Skeletal muscle tissue (tissue), 4 donors: ENCODE results near the gene STYXL2. TPM values are rescaled to one million over a fixed set of nuclear protein-coding genes. Genes with fewer than 3 reads are reported as not detected.

ENCODE experiments used
- H3K27ac ChIP-seq: one replicate; pipeline ENCODE4 v1.7.0; 2013; ENCODE audit warnings: mild to moderate bottlenecking, low read depth, low read length, inconsistent platforms
- H3K27me3 ChIP-seq, 3 donors: one replicate each; pipeline ENCODE4 v1.7.0; 2013; ENCODE audit warnings: low read length in 3 of 3; ENCODE audit not compliant: control insufficient read depth in 3 of 3, insufficient read depth in 3 of 3
- H3K36me3 ChIP-seq, 3 donors: one replicate each; pipeline ENCODE4 v1.7.0; 2013; ENCODE audit warnings: low read length in 3 of 3; ENCODE audit not compliant: control insufficient read depth in 3 of 3, insufficient read depth in 3 of 3
- H3K4me1 ChIP-seq, 3 donors: one replicate each; pipeline ENCODE4 v1.7.0; 2013; ENCODE audit warnings: low read length in 3 of 3, mild to moderate bottlenecking in 3 of 3; ENCODE audit not compliant: control insufficient read depth in 3 of 3, insufficient read depth in 3 of 3
- H3K4me3 ChIP-seq, 3 donors: one replicate each; pipeline ENCODE4 v1.7.0; 2013; ENCODE audit warnings: low read length in 3 of 3
- H3K9ac ChIP-seq, 3 donors: one replicate each; pipeline ENCODE4 v1.7.0; 2013; ENCODE audit warnings: low read length in 3 of 3, mild to moderate bottlenecking in 3 of 3, moderate library complexity in 2 of 3, low read depth in 1 of 3
- H3K9me3 ChIP-seq, 3 donors: one replicate each; pipeline ENCODE4 v1.7.0; 2013; ENCODE audit warnings: low read length in 3 of 3; ENCODE audit not compliant: control insufficient read depth in 3 of 3
- total RNA-seq: library from RNA; depleted of rRNA; stranded (reverse); fragments of >200 nt; gene quantifications from one replicate; pipeline ENCODE4 v1.2.3, GENCODE V29; 2014
- donor health status: Osteomylitis.

The STYXL2 gene
- total RNA-seq, 1 donor from 2014 or later: 99.7 TPM

- Histone ChIP-seq H3K9ac (no peak overlapping the region), H3K27ac (no peak overlapping the region), H3K4me1 (peaks cover 16 to 27% (median 17%) of the 10 kb centered on the region in 3 donors), H3K9me3 (no peaks in the 10 kb centered on the region), H3K4me3 (no peak overlapping the region), H3K36me3 (peaks cover 47 to 72% (median 52%) of the 10 kb centered on the region in 3 donors), H3K27me3 (no peaks in the 10 kb centered on the region)
These were observed 32.9 kb downstream of the STYXL2 start for GRCh38 chr1:167126811-167127210.

- no peaks in the 10 kb centered on the region for H3K27me3 ChIP-seq
- H3K9me3 ChIP-seq: no peaks in the 10 kb centered on the region
- H3K27ac ChIP-seq: no peak overlapping the region
- H3K4me1 ChIP-seq: peaks cover 16 to 26% (median 16%) of the 10 kb centered on the region in 3 donors
- H3K36me3 ChIP-seq: peaks cover 44 to 68% (median 50%) of the 10 kb centered on the region in 3 donors
- H3K4me3 ChIP-seq: no peak overlapping the region
- no peak overlapping the region for H3K9ac ChIP-seq
These were observed 33.4 kb downstream of the STYXL2 start for GRCh38 chr1:167127236-167127635.

DNA sequence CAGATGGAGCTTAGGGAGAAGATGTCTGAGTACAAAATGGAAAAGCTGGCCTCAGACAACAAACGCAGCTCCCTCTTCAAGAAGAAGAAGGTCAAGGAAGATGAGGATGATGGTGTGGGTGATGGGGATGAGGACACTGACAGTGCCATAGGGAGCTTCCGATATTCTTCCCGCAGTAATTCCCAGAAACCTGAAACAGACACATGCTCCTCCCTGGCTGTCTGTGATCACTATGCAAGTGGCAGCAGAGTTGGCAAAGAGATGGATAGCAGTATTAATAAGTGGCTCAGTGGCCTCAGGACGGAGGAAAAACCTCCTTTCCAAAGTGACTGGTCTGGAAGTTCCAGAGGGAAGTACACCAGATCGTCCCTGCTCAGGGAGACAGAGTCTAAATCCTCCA, 33.8 kb downstream of the STYXL2 start:
- Histone ChIP-seq H3K9ac (no peak overlapping the region), H3K36me3 (peaks cover 43 to 63% (median 48%) of the 10 kb centered on the region in 3 donors), H3K9me3 (no peaks in the 10 kb centered on the region), H3K27ac (no peak overlapping the region), H3K27me3 (no peaks in the 10 kb centered on the region), H3K4me3 (no peak overlapping the region), H3K4me1 (peaks cover 14 to 26% (median 16%) of the 10 kb centered on the region in 3 donors)

DNA sequence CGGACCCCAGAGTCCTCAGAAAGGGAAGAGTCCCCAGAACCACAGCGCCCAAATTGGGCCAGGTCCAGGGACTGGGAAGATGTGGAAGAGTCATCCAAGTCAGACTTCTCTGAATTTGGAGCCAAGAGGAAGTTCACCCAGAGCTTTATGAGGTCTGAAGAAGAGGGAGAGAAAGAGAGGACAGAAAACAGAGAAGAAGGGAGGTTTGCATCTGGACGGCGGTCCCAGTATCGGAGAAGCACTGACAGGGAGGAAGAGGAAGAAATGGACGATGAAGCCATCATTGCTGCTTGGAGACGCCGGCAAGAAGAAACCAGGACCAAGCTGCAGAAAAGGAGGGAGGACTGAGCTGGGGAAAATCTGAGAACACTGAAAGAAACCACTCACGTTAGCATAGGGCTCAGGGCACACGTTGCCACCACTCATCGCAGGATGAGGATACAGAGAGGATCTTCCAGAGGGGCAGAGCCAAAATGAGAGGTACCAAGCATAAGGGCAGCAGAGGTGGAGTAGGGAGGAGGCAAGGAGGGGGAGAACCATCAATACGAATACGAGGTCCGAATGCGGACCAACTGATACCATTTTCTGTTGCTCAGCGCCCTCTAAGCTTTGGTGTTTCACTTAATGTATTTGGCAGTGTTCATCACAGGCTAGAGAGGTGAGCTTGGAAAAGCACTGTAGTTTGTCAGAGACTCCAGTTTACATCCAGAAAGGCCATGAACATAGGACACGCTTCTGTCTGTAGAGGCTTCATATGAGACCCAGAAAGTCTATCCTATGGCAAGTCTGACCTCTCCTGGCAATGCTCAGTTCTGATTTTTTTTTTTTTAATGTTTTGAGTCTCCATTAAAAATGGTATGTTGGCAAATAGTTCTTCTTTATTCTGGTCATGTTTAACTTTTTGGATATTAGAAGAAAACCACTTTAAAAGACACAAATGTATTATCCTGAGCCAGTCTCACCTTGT, 34.7 kb downstream of the STYXL2 start:
- Histone ChIP-seq H3K36me3 (peaks cover 39 to 56% (median 43%) of the 10 kb centered on the region in 3 donors), H3K4me1 (peaks cover 14 to 26% (median 16%) of the 10 kb centered on the region in 3 donors), H3K9me3 (no peaks in the 10 kb centered on the region), H3K9ac (no peak overlapping the region), H3K4me3 (no peak overlapping the region), H3K27ac (no peak overlapping the region), H3K27me3 (no peaks in the 10 kb centered on the region)

DNA sequence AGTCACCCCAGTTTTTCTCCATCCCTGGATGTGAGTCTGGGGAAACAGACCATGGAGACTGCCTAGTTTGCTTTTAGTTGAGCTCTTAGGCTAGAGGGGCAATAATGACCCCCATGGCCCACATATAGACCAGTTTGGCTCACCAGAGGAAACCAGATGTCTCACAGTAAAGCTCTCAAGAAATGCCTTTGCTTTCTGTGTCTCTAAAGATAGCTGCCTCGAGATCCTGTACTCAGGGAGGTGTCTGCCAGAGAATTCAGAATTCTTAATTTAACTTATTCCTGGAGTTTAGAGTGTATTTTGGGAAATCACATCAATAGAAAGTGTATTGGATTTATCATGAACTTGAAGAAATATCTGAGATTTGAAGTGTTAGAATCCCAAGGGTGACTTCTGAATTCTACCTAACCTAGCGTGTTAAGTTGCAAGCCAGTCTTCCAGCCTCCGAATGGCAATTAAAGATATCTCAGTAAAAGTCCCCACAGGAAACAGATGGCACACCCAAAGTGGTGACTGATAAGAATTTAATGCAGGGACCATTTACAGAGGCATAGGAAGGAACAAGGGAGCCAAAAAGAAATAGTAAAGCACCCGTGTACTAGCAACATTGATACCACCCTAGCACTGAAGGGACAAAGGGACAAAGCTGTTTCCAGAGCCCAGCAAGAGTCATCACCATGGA, 37.1 kb downstream of the STYXL2 start:
- H3K4me3 ChIP-seq: no peak overlapping the region
- no peak overlapping the region for H3K27ac ChIP-seq
- no peaks in the 10 kb centered on the region for H3K9me3 ChIP-seq
- no peaks in the 10 kb centered on the region for H3K27me3 ChIP-seq
- no peak overlapping the region for H3K9ac ChIP-seq
- H3K36me3 ChIP-seq: peaks cover 22 to 39% (median 28%) of the 10 kb centered on the region in 3 donors
- peaks cover 20 to 27% (median 25%) of the 10 kb centered on the region in 3 donors for H3K4me1 ChIP-seq

- H3K27ac ChIP-seq: no peak overlapping the region
- H3K36me3 ChIP-seq: peaks cover 11 to 24% (median 13%) of the 10 kb centered on the region in 3 donors
- H3K9ac ChIP-seq: no peak overlapping the region
- H3K4me3 ChIP-seq: no peak overlapping the region
- H3K4me1 ChIP-seq: peaks cover 21 to 30% (median 25%) of the 10 kb centered on the region in 3 donors
- H3K27me3 ChIP-seq: no peaks in the 10 kb centered on the region
- no peaks in the 10 kb centered on the region for H3K9me3 ChIP-seq
These were observed 38.6 kb downstream of the STYXL2 start for GRCh38 chr1:167132301-167133010.

GRCh38 chr1:167135281-167135840, 41.5 kb downstream of the STYXL2 start:
- no peaks in the 10 kb centered on the region for H3K9me3 ChIP-seq
- no peak overlapping the region for H3K27ac ChIP-seq
- H3K36me3 ChIP-seq: no peaks in the 10 kb centered on the region
- H3K4me3 ChIP-seq: no peak overlapping the region
- H3K4me1 ChIP-seq: peaks cover 17 to 24% (median 23%) of the 10 kb centered on the region in 3 donors
- H3K9ac ChIP-seq: no peak overlapping the region
- no peaks in the 10 kb centered on the region for H3K27me3 ChIP-seq

DNA sequence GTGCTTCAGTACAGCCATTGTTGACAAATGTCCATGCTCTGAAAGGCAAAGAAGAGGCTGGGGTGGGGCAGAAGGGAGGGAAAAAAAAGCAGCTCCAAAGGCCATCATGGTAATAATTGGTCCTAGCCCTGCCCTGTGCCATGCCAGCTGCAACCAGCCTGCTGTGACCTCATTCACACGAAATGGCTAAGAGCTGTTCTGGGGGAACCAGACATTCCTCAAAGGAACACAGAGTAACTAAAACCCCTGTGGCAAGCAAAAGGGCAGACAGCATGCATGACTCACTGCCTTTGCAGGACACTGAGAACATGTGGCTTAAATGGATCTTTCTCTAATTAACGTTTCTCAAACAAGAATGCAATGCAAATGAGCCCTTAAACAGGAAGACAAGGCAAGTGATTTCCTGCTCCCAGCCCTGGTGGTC, 42.3 kb downstream of the STYXL2 start:
- Histone ChIP-seq H3K4me1 (peaks cover 12 to 22% (median 20%) of the 10 kb centered on the region in 3 donors), H3K27me3 (no peaks in the 10 kb centered on the region), H3K9ac (no peak overlapping the region), H3K9me3 (no peaks in the 10 kb centered on the region), H3K27ac (no peak overlapping the region), H3K36me3 (no peaks in the 10 kb centered on the region), H3K4me3 (no peak overlapping the region)

DNA sequence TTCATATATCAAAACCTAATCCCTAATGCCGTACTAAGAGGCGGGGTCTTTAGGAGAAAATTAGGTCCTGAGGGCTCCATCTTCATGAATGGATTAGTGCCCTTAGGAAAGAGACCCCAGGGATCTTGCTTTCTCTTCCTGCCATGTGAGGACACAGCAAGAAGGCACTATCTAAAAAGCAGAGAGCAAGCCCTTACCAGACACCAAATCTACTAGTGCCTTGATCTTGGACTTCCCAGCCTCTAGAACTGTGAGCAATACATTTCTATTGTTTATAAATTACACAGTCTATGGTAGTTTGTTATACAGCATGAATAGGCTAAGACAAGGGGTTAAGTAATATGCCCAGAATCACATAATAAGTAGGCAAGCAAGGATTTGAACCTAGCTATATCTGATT, 42.9 kb downstream of the STYXL2 start:
- Histone ChIP-seq H3K27ac (no peak overlapping the region), H3K36me3 (no peaks in the 10 kb centered on the region), H3K4me1 (peaks cover 6 to 18% (median 17%) of the 10 kb centered on the region in 3 donors), H3K27me3 (no peaks in the 10 kb centered on the region), H3K4me3 (no peak overlapping the region), H3K9ac (peak overlapping the region in 1 of 3 donors; percentile 10), H3K9me3 (no peaks in the 10 kb centered on the region)
